KMS-11 (cell line): ENCODE measurements around the gene PAK5.

Experiments
- H2AFZ ChIP-seq: fragments of 200-600 bp; sonication (generic); 2 replicates; pipeline ENCODE4 v1.6.1; 2016; ENCODE audit warnings: antibody characterized with exemption, mixed run types, low read depth
- H3K27ac ChIP-seq: fragments of 200-600 bp; sonication (generic); 2 replicates; pipeline ENCODE4 v1.6.1; 2016; ENCODE audit warnings: mild to moderate bottlenecking, mixed run types
- H3K27me3 ChIP-seq: fragments of 200-600 bp; sonication (generic); 2 replicates; pipeline ENCODE4 v1.6.1; 2017; ENCODE audit warnings: mild to moderate bottlenecking, low read depth, mixed run types, moderate library complexity; ENCODE audit not compliant: insufficient read depth
- H3K36me3 ChIP-seq: fragments of 200-600 bp; sonication (generic); 2 replicates; pipeline ENCODE4 v1.6.1; 2017; ENCODE audit warnings: mild to moderate bottlenecking, mixed run types; ENCODE audit not compliant: insufficient read depth
- H3K4me1 ChIP-seq: fragments of 200-600 bp; sonication (generic); 2 replicates; pipeline ENCODE4 v1.6.1; 2016; ENCODE audit warnings: mild to moderate bottlenecking, low read depth, mixed run types; ENCODE audit not compliant: poor library complexity, severe bottlenecking
- H3K4me2 ChIP-seq: fragments of 200-600 bp; sonication (generic); 2 replicates; pipeline ENCODE4 v1.7.0; 2016; ENCODE audit warnings: mild to moderate bottlenecking, mixed run types
- H3K4me3 ChIP-seq: fragments of 200-600 bp; sonication (generic); IDR thresholded peaks from 2 replicates; pipeline ENCODE4 v1.6.1; 2017; ENCODE audit warnings: low read depth, low read length, mixed read lengths; ENCODE audit not compliant: insufficient read depth
- H3K79me2 ChIP-seq: fragments of 200-600 bp; sonication (generic); 2 replicates; pipeline ENCODE4 v1.6.1; 2016; ENCODE audit warnings: low read depth, mixed run types; ENCODE audit not compliant: insufficient read depth
- H3K9ac ChIP-seq: fragments of 200-600 bp; sonication (generic); 2 replicates; pipeline ENCODE4 v1.6.1; 2016; ENCODE audit warnings: mild to moderate bottlenecking, mixed run types
- H4K20me1 ChIP-seq: fragments of 200-600 bp; sonication (generic); 2 replicates; pipeline ENCODE4 v1.6.1; 2016; ENCODE audit warnings: mild to moderate bottlenecking, mixed run types; ENCODE audit not compliant: insufficient read depth
- TF ChIP-seq, protein P1 (sequence below): fragments of 200-600 bp; sonication (generic); conservative IDR thresholded peaks from 2 replicates; pipeline ENCODE4 v1.6.1; 2017; ENCODE audit warnings: low read depth, mild to moderate bottlenecking, antibody characterized with exemption, low read length, moderate library complexity, mixed read lengths

PAK5 gene

GRCh38 chr20:9756660-9757059 lies 82.2 kb downstream of the PAK5 start:
- H3K27me3 ChIP-seq = no peaks in the 10 kb centered on the region
- no peak overlapping the region for H3K9ac ChIP-seq
- no peaks in the 10 kb centered on the region for H4K20me1 ChIP-seq
- H3K27ac ChIP-seq = no peak overlapping the region
- no peak overlapping the region for H3K4me3 ChIP-seq
- TF ChIP-seq, protein P1, sequence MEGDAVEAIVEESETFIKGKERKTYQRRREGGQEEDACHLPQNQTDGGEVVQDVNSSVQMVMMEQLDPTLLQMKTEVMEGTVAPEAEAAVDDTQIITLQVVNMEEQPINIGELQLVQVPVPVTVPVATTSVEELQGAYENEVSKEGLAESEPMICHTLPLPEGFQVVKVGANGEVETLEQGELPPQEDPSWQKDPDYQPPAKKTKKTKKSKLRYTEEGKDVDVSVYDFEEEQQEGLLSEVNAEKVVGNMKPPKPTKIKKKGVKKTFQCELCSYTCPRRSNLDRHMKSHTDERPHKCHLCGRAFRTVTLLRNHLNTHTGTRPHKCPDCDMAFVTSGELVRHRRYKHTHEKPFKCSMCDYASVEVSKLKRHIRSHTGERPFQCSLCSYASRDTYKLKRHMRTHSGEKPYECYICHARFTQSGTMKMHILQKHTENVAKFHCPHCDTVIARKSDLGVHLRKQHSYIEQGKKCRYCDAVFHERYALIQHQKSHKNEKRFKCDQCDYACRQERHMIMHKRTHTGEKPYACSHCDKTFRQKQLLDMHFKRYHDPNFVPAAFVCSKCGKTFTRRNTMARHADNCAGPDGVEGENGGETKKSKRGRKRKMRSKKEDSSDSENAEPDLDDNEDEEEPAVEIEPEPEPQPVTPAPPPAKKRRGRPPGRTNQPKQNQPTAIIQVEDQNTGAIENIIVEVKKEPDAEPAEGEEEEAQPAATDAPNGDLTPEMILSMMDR = no peak
- no peaks in the 10 kb centered on the region for H3K4me1 ChIP-seq
- H3K4me2 ChIP-seq = no peak overlapping the region
- no peak overlapping the region for H2AFZ ChIP-seq
- no peaks in the 10 kb centered on the region for H3K79me2 ChIP-seq
- no peaks in the 10 kb centered on the region for H3K36me3 ChIP-seq

GRCh38 chr20:9755301-9755700 lies 83.6 kb downstream of the PAK5 start:
- Histone ChIP-seq H3K36me3 (no peaks in the 10 kb centered on the region), H4K20me1 (no peaks in the 10 kb centered on the region), H3K9ac (no peak overlapping the region), H3K27ac (no peak overlapping the region), H3K27me3 (no peaks in the 10 kb centered on the region), H2AFZ (no peak overlapping the region), H3K4me3 (no peak overlapping the region), H3K4me1 (no peaks in the 10 kb centered on the region), H3K79me2 (no peaks in the 10 kb centered on the region), H3K4me2 (no peak overlapping the region)
- TF ChIP-seq, protein P1 = no peak

DNA sequence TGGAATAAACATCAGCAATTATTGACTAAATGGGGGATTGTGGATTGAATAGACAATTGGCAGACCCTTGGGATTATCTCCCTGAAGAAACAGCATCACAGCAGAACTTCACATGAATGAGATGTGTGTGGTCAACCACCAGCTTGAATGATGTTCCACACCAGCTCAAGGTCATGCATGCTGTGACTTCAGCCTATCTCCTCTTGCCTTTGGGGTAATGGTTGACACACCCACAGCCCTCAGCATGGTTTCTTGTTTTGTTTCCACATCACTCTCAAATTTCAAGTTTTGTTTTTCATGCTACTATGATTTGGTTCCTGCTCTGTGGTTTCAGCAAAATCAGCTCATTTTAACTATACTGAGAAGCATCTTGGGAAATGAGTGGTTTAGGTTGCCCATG lies 94.3 kb downstream of the PAK5 start:
- Histone ChIP-seq H3K27ac (peak overlapping the region; percentile 51), H3K4me2 (peak overlapping the region; percentile 59), H4K20me1 (no peaks in the 10 kb centered on the region), H3K9ac (no peak overlapping the region), H3K4me1 (peaks cover 28% of the 10 kb centered on the region), H3K4me3 (no peak overlapping the region), H3K79me2 (no peaks in the 10 kb centered on the region), H2AFZ (no peak overlapping the region), H3K36me3 (no peaks in the 10 kb centered on the region), H3K27me3 (no peaks in the 10 kb centered on the region)
- TF ChIP-seq, protein P1 = no peak

GRCh38 chr20:9743871-9744270 lies 95.0 kb downstream of the PAK5 start:
- H3K27ac ChIP-seq = peak overlapping the region; percentile 51
- TF ChIP-seq, protein P1 = no peak
- H3K36me3 ChIP-seq = no peaks in the 10 kb centered on the region
- peaks cover 28% of the 10 kb centered on the region for H3K4me1 ChIP-seq
- H3K4me2 ChIP-seq = peak overlapping the region; percentile 59
- no peak overlapping the region for H3K4me3 ChIP-seq
- no peak overlapping the region for H2AFZ ChIP-seq
- no peaks in the 10 kb centered on the region for H3K79me2 ChIP-seq
- H3K9ac ChIP-seq = no peak overlapping the region
- no peaks in the 10 kb centered on the region for H4K20me1 ChIP-seq
- no peaks in the 10 kb centered on the region for H3K27me3 ChIP-seq

DNA sequence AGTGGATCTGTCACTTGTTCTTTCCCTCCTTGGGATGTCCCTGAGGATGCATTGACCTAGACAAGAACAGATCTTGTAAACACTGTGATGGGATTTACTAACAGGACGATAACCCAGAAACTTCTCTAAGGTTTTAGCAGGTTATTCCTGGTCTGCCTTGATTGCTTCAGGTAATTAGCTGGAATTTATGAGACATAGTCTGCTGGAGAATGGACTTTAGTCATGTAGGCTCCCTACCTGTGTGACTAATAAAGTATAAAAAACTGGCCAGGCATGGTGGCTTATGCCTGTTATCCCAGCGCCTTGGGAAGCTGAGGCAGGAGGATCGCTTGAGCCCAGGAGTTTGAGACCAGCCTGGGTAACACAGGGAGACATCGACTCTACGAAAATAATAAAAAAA lies 96.1 kb downstream of the PAK5 start:
- no peaks in the 10 kb centered on the region for H3K79me2 ChIP-seq
- H3K27me3 ChIP-seq = no peaks in the 10 kb centered on the region
- TF ChIP-seq, protein P1 = no peak

More for the DNA sequence above, 96.1 kb downstream of the PAK5 start:
- Histone ChIP-seq H3K4me1 (peaks cover 28% of the 10 kb centered on the region), H3K27ac (no peak overlapping the region), H3K36me3 (no peaks in the 10 kb centered on the region), H3K4me3 (no peak overlapping the region), H2AFZ (no peak overlapping the region), H4K20me1 (no peaks in the 10 kb centered on the region), H3K4me2 (no peak overlapping the region), H3K9ac (no peak overlapping the region)
